Stromal cell of bone marrow (primary cell): Measurements from ENCODE around the gene LRMDA.

Experiments
- DNase-seq: peaks from one replicate; pipeline ENCODE4 v3.0.0-alpha.2; 2012; ENCODE audit warnings: low read depth

Gene LRMDA

DNA sequence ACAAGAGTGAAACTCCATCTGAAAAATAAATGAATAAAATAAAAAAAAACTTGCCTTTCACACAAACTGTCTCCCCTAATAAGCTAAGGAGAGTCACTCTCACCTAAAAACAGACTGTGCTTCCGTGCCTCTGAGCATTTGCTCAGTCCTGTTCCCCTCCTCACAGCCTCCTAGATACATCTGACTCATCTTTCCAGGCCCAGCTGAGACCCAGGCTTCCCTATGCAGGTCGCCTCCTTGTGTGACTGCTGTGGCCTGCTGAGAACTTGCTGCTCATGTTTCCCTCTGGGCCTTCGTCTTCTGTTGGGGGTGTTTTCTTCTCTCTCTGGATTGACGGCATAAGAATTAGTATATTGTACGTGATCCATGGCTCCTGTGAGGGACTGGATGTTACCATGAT is 777.7 kb downstream of the LRMDA start:
- peak; percentile 31 for DNase-seq

DNA sequence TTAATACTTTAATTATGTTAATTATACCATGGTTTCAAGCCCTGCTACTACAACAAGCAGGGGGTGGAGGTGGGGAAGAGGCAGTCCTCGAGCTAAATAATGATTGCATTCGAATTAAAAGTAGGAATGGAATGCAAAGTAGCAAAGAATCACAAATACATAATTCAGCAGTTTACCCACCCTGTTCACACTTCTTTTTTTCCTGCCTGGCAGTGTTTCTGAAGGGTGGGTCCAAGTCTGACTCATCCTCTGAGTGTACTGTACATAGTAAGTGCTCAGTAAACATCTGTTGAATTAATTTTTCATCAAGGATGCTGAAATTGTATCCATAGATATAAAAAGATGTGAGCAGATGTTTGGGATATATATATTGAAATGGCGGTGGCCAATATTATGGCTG is 778.8 kb downstream of the LRMDA start:
- DNase-seq: no peak

DNA sequence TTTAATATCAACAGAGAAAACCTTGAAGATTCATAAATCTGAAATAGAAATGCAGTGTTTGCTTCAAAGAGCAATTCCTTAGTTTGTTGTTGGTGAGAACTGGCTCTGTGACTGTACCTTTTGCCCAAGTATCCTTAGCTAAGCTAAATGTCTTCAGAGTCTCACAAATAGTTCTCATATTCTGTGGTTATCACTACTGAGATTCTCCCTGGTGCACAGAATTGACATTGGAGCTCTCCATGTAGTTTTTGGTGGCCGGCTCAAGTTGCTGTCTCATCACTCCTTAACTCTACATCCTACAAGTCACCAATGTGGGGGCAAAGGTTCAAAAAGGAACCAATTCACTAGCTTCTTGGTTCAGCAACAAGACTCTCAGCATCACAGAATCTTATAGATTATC is 780.3 kb downstream of the LRMDA start:
- DNase-seq: no peak

DNA sequence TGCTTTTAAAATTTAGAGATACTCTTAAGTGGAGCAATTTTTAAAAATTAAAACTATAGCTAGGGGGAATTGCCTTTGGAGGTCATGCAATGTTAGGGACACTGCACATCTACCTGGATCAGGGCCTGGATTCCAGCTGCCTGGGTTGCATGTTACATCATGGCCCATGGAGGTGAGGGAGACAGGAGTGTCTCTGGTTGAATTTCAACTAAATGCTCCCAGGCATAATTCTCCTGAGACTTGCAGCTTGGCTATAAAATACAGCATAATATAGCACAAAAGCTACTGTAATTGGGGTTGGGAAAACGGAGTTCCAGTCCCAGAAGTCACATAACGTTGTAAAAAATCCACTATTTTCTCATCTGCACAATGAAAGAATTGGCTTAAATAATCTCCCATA is 782.5 kb downstream of the LRMDA start:
- no peak for DNase-seq

DNA sequence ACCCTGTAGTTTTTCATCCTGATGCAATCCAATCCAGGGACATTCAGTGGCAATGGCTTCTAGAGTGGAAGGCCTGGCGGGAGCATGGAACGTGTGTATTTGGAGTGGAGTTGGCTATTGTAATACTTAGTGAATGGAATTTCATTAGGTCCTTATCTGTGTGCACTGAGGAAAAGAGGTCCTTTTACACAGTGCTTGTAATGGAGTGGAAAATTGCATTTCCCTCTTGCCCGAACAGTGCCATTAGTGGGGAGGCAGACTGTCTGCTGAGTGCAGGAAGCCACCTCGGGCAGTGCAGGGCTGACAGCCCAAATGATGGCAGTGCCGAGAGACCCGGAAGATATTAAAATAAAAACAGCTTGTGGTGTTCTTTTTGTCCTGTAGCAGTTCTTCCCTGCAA is 786.6 kb downstream of the LRMDA start:
- DNase-seq: no peak

DNA sequence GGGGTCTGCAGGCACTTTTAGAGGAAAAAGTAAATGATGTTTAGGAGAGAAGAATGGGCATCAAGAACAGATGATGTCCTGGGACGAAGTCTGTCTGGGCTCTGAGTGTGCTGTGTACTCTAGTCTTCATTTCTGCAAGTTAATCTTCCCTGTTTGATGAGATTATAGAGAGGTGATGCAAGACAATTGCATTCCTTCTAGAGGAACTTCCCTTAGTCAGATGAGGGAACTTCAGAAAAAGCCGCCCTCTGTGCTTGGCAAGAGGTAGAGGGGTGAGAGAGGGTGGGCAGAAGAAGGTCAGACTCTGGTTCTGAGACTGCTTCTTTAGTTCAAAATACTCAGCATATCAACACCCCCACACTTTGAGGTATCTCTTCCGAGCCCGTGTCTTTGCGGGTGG is 797.9 kb downstream of the LRMDA start:
- no peak for DNase-seq

DNA sequence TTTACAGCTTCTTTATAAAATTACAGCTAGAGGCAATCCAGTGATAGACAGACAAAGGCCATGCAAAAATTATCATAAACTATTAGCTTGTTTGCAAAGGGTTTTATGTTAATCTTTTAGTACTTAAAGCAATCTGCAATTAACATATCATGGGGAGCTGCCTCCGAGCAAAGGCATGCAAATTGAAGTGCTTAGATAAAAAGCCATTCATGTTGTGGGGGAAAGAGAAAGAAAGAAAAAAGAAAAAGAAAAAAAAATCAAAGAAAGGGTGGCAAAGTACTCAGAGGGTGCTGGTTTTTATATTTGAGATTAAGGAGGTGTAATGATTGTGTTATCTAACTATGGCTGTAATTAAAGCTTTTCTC is 799.5 kb downstream of the LRMDA start:
- no peak for DNase-seq

DNA sequence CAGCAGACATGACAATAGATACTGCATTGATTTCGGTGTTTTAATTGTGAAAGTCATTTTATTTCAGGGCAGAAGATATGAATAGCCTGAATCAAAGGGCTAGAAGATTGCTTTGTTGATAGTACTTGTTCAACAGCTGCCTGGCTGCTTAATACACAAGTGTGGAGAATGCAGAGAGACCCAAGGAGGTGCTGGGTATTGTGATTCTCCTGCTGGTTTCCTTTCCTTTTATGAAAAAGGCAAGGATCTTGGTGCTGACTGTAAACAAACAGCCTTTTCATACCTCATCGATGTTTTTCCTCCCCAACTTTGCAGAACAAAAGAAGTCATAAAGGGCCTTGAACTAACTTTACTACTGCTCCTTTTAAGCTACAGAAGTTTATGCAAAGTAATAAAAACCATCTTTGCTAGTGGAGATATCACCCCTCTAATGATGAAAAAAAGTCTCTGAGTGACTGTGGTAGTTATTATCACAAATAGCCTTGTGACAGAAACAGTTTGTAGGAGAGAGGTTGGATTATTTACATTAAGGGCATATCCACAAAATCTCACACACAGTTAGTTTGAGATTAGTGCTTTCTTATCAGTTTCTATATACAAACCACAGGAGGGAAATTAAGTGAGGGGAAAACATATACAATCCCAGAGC is 800.0 kb downstream of the LRMDA start:
- no peak for DNase-seq

DNA sequence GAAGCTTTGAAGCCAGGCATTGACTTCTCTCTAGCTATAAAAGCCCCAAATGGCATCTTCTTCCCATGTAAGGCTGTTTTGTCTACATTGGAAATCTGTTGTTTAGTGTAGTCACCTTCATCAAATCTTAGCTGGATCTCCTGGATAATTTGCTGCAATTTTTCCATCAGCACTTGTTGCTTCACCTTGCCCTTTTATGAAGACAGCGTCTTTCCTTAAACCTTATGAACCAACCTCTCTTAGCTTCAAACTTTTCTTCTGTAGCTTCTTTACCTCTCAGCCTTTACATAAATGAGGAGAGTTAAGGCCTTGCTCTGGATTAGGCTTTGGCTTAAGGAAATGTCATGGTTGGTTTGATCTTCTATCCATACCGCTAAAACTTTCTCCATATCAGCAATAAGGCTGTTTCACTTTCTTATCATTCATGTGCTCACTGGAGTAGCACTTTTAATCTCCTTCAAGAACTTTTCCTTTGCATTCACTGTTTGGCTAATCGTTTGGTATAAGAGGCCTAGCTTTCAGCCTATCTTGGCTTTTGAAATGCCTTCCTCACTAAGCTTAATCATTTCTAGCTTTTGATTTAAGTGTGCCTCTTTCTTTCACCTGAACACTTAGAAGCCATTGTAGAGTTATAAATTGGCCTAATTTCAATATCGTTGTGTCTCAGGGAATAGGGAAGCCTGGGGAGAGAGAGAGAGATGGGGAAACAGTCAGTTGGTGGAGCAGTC is 803.2 kb downstream of the LRMDA start:
- no peak for DNase-seq

DNA sequence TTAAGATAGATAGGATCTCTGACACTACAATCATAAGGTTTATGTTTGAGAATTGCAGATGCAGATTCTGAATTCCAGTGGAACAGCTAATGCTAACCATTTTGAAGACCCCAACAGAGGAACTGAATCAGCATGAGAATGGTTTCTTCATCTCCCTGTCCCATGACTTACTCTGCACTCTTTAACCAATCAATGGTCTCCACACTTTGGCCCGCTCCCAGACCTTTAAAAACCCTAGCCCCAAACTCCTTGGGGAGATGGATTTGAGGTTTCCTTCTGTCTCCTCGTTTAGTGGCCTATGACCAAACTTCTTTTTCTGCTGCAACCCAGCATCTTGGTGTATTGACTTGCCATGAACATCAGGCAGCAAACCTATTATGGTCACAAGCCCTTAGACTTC is 804.9 kb downstream of the LRMDA start:
- peak; percentile 37 for DNase-seq

DNA sequence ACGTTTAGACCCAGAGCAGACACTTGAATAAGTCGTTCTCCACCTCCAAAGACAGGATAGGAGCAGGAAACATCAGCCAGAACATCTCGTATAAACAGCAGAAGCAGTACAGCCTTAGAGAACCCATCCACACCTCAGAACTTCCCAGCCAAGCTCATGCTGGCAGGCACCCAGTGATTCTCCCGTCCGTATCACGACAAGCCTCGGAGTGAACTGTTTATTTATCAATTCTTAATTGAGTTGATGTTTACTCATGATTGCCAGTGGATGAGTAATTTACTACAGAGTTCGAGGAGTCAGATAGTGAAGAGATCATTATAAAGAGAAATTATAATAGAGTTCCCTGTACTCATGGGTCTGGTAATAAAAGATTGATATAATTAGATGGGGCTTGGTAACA is 811.5 kb downstream of the LRMDA start:
- DNase-seq: no peak

DNA sequence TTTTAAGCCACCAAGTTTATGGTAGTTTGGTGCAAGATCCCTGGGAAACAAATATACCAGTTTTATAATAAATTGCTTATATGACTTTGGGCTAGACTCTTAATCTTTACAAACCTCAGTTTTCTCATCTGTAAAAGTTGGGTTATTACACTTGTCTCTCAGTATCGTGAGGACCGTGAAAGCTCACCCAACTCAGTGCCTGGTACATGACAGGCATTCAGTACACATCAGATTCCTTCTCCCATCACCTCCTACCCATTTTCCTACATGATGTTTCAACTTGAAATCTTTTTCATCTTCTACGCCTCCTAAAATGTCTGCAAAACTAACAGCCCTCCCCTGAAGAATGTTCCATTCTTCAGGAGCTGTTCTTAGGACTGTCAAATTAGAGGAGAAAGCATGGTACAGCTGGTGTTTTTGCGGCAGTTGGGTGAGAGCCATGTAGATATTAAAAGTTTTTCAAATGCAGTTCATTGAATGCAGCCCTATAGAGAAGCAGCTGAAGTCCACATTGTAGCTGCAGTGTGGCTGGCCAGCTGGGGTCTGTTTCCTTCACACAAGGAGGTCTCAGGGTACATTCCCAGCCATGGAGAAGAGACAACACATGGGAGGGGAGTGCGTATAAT is 812.8 kb downstream of the LRMDA start:
- DNase-seq: no peak

DNA sequence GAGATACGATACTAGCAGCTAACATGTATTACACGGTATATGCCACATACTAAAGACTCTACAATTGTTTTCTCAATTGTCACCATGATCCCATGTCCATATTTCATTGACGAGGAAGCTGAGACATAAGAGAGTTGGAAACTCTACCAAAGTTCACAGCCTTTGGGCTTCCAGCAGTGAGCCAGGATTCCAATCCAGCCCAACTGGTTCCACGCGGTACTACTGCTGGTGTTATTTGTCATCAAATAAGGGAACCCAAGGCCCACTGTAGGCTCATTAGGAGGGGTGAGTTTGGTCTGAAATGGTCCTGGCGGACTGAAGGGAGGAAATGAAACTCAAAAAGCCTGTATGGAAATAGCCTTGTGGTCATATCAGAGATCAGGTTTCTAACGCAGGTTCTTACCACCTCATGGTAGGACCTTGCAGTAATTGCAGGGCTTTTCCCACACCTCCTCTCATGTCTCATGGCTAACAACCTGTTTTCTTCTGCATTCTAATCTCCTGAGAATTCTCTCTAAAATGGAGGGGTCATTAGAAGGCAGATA is 814.6 kb downstream of the LRMDA start:
- DNase-seq: no peak

DNA sequence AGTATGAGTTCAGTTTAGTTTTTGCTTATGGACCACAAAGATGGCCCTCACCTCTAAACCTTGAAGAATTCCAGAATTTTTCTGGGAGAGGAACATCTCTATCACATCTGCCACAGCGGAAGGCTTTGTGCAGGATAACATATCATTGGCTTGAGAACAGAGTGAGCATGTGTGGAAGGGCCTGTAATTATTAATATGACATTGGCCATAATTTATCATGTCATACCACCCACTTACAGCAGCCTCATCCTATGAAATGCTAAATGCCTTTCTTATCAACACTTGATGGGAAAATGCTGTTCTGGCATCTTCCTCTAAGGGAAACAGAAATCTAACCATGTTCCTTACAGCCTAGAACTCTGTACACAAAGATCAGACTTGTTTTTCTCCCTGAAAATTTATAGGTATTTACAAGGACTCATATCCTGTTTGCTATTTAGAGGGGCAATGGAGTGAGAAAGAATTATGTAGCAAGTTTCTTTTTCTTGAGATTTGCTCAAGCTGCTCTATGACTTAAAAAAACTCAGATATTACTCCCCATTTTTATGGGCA is 817.3 kb downstream of the LRMDA start:
- no peak for DNase-seq

DNA sequence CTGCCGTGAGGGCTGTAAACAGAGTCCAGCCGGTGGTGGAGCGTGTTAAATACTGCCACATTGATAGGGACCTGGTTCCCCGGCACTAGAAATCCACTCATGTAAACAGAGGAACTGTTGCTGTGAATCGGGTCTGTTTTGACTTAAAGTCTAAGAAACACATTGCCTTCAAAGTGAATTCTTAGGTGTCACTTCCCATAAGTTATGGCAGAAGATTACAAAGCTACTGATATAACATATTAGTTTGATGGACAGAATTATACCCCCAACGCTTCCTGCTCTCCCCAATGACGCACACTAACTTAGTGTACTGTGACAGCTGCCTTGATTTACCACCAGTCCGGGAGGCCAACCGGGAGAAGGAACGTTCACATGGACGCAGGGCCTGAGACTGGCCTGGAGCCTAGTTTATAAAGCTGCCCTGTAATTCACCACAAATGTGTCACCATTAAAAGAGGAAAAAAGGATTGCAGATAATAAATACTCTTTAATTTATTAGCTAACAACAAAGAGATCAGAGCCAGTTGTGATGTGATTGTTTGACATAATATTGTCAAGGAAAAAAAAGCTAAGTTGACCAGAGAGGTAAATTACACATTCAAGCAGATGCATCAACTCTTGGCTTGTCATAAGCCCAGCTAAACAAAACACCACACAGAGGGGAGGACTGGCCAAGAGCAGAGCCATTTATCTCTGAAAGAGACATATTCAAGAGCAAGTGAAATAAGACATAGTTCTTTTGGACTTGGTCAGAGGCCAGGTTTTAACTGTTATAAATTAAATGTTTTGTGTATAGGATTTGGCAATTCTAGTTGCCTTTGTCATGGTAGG is 820.6 kb downstream of the LRMDA start:
- DNase-seq: peak; percentile 13

DNA sequence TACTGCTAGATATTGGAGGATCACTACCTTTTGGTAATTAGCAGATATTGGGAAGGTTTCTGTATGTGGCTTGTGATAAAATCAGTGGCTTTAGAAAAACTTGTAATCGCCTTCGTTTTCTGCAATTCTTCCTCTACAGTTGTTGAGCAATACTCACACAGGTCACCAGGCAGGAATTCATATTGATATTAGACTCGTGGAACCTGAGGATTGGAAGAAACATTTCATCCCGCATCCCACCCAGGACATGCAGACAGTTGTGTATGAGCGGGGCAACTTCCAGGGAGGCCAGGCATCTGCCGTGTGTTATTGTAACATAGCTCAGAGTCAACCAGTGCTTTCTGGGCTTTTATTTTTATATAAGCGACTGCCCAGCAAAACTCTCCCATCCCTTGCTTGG is 821.3 kb downstream of the LRMDA start:
- DNase-seq: no peak

DNA sequence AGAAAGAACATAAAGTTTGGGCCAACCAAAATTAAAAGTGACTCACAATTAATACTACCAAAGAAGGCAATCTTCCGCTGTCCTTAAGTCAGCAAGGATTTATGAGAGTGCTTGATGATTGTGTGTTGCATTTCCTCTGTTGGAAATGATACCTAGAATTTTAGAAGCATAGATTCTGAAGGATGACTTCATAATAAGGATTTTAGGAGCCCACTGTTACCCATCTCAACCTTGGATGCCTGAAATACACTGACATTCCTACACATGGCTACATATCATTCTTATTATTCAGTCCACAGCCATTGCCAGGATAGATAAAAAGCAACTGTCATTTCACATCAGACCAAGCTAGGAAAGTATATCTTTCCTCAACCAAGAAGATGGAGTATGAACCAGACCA is 823.8 kb downstream of the LRMDA start:
- DNase-seq: no peak

DNA sequence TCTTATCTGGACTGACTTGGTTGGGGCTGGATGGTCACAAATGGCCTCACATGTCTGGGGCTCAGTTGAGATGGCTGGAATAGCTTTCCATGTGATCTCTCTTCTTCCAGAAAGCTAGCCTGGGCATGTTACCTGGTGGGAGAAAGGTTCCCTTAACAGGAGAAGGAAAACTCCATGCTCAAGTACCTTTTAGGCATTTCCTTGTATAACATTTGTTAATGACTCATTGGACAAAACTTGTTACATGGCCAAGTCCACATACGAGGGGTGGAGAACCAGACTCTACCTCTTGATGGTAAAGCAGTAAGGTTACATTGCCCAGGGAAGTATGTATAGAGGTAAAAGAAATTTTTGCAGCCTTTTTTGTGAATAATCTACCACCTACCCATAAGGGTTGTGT is 826.4 kb downstream of the LRMDA start:
- DNase-seq: no peak

DNA sequence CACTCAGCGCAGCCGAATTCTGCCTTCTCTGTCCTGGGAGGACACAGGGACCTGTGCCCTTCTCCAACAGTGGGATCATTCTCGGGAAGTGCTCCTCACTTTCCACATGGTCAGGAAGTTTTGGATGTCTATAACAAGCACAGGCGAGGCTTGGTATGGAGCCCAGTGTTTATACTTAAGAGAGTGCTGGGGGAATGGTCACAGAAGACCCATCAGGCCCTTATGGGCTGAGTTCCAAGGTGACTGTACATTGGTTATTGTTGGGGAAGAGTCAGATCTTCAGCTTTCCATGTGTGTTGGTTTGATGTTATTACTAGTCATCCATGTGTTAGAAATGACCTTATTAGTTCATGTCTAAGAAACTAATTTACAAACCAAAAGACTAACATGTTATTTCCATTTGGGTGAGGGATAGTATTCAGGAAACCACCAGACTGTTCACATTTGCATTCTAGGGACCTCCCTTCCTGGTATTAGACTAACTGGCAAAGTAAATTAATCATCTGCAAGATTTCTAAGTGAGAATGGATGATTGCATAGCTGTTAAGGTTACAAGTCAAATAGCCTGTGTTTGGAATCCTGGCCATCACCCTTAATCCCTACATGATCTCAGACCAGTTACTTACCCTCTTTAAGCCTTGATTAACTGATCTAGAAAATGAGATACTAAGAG is 834.2 kb downstream of the LRMDA start:
- no peak for DNase-seq

DNA sequence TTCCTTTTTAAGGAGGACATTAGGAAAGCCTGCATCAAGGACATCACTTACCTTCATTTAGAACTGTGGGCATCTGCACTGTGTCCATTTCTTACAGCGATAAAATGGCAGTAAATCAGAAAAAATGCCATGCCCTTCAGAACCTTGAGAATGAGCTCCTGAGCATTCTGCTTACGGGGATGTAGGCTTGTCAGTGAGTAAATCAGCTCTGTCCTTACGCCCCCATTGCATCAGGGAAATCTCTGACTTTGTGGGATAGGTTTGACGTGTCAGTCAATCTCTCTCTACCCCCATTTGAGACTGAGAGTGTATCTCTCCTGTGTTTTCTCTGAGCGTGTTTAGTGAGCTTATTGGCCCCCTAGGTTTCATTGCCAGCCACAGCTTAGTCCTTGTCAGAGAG is 837.1 kb downstream of the LRMDA start:
- no peak for DNase-seq

DNA sequence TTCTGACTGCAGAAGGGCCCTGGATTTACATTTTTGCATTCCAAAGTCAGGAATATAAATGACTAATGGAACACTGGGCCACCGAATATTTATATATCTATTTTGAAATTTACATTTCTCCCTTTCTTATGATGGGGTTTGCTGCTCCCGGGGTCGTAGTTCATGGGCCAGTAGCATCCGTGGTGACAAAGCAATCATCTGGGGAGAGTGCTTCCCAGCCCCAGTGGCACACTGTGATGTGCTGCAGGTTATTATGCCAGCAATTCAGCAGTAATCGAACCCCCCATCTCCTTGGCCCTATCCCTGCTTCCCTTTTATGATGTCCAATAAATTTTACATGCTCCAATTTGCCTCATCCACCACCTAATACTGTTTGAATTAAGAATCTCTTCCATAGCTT is 837.5 kb downstream of the LRMDA start:
- no peak for DNase-seq

DNA sequence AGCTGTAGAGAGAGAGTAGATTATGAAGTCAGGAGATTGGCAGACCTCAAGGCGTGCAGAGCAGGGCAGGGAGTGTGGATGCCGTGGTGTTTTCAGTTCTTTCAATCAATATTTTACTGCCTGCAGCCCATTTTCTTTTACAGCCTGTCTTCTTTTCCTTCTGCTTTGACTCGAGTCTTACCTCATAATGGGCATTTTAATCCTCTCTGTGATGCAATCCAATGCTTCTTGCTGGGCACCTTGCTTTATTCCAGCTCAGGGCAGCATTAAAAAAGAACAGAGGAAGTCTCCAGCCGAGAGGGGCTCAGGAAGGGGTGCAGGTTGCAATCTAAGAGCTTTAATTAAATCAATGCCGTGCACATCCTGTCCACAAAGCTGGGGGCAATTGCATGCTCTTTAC is 839.0 kb downstream of the LRMDA start:
- no peak for DNase-seq
